GM12865 (cell line): ENCODE data around the gene STK24.
"Not testable (repeated sequence)": the region's sequence is repeated elsewhere in the genome, so short reads cannot be mapped to it uniquely, and the experiment has no call there.

Experiments used
- DNase-seq: peaks from one replicate; pipeline ENCODE4 v3.0.0; 2010; ENCODE audit warnings: low read depth
- H3K4me3 ChIP-seq: 2 replicates; pipeline ENCODE4 v1.5.1; 2011; ENCODE audit warnings: mild to moderate bottlenecking, low read depth, low read length, control low read depth
- CTCF ChIP-seq: IDR thresholded peaks from 2 replicates; pipeline ENCODE4 v1.5.1; 2011; ENCODE audit warnings: low read length, control low read depth, low read depth, inconsistent platforms; ENCODE audit not compliant: insufficient read depth; ENCODE audit errors: missing control alignments

STK24 gene

GRCh38 chr13:98606296-98606695 is 29.4 kb upstream of the STK24 start:
- H3K4me3 ChIP-seq = no peak overlapping the region
- DNase-seq = no peak
- TF ChIP-seq CTCF = no peak

- H3K4me3 ChIP-seq = no peak overlapping the region
- TF ChIP-seq CTCF = no peak
- DNase-seq = no peak
Measured at GRCh38 chr13:98599502-98600328, 22.8 kb upstream of the STK24 start.

GRCh38 chr13:98598043-98598442 is 21.1 kb upstream of the STK24 start:
- no peak for TF ChIP-seq CTCF
- no peak overlapping the region for H3K4me3 ChIP-seq
- DNase-seq = no peak

- DNase-seq = no peak
- TF ChIP-seq CTCF = no peak
- no peak overlapping the region for H3K4me3 ChIP-seq
Measured at GRCh38 chr13:98595134-98595533, 18.2 kb upstream of the STK24 start.

- DNase-seq = no peak
- H3K4me3 ChIP-seq = no peak overlapping the region
- TF ChIP-seq CTCF = no peak
Measured at GRCh38 chr13:98592362-98592732, 15.4 kb upstream of the STK24 start.

GRCh38 chr13:98591721-98592361 is 14.9 kb upstream of the STK24 start:
- DNase-seq = no peak
- H3K4me3 ChIP-seq = no peak overlapping the region
- TF ChIP-seq CTCF = no peak

GRCh38 chr13:98590471-98590870 is 13.6 kb upstream of the STK24 start:
- not testable (repeated sequence) for DNase-seq, H3K4me3 ChIP-seq

GRCh38 chr13:98589516-98589915 is 12.6 kb upstream of the STK24 start:
- H3K4me3 ChIP-seq, DNase-seq: not testable (repeated sequence)
